ENCODE data around the gene SH3BP4.

DNA sequence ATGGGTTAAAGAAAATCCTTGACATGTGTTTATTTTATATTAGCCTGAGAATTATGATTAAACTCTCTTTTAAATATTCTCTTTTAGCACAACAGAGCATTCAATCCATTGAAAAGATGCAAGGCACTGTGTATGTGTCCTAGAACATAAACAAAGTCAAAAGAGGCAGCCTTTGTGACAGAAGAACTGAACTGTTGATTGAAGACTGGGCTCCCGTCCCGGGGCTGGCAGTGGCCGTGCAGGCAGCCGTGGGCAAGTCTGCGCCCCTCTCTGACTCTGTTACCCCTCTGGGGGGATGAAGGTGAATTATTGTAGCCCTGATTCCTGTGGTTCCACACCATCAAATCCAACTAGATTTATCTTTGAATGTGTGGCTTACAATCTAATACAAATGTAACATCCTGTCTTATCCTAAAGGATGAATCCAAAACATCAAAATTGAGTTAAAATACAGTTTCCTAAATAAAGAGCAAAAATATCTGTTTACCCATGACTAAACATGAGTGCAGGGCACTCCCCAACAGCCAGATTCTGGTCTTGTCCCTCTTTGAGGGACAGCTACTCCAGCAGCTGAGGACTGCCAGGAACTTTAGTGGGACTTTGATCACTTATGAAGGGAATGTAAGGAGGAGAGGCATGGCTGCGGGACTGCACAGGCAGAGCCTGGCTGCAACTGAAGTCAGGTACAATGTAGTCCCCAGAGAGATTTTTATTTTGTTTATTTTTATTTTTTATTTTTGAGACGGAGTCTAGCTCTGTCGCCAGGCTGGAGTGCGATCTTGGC is 37.3 kb upstream of the SH3BP4 start:
- no peak for TF ChIP-seq POLR2A (IDR thresholded peaks at IDR 0.05)
- TF ChIP-seq, protein P1, sequence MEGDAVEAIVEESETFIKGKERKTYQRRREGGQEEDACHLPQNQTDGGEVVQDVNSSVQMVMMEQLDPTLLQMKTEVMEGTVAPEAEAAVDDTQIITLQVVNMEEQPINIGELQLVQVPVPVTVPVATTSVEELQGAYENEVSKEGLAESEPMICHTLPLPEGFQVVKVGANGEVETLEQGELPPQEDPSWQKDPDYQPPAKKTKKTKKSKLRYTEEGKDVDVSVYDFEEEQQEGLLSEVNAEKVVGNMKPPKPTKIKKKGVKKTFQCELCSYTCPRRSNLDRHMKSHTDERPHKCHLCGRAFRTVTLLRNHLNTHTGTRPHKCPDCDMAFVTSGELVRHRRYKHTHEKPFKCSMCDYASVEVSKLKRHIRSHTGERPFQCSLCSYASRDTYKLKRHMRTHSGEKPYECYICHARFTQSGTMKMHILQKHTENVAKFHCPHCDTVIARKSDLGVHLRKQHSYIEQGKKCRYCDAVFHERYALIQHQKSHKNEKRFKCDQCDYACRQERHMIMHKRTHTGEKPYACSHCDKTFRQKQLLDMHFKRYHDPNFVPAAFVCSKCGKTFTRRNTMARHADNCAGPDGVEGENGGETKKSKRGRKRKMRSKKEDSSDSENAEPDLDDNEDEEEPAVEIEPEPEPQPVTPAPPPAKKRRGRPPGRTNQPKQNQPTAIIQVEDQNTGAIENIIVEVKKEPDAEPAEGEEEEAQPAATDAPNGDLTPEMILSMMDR (IDR thresholded peaks at IDR 0.05) = no peak

Measured in esophagus squamous epithelium (tissue), 4 donors.